PFSK-1 (cell line): Measurements from ENCODE around the gene DHRSX.

Experiments used
- FOXP2 ChIP-seq: optimal IDR thresholded peaks from 2 replicates; pipeline ENCODE3; 2011; ENCODE audit warnings: borderline replicate concordance, control low read depth, inconsistent platforms; ENCODE audit not compliant: insufficient read depth; ENCODE audit errors: extremely low read length, extremely low read depth
- POLR2AphosphoS5 ChIP-seq: IDR thresholded peaks from 2 replicates; pipeline ENCODE4 v1.6.1; 2012; ENCODE audit warnings: low read depth, mild to moderate bottlenecking, control low read depth, low read length, moderate library complexity
- SIN3A ChIP-seq: IDR thresholded peaks from 2 replicates; pipeline ENCODE4 v1.6.1; 2012; ENCODE audit warnings: mild to moderate bottlenecking, low read length, moderate library complexity, borderline replicate concordance; ENCODE audit not compliant: insufficient read depth
- TAF1 ChIP-seq: IDR thresholded peaks from 2 replicates; pipeline ENCODE4 v1.6.1; 2012; ENCODE audit warnings: low read length, control low read depth, borderline replicate concordance; ENCODE audit not compliant: insufficient read depth
- TF ChIP-seq, protein P1 (sequence below), 2 experiments: IDR thresholded peaks; 2 replicates each; pipeline versions ENCODE4 v1.6.1 to v1.8.0; 2011 to 2012; ENCODE audit warnings: low read depth in 2 of 2, low read length in 2 of 2, control low read depth in 1 of 2, inconsistent platforms in 1 of 2, mild to moderate bottlenecking in 1 of 2, moderate library complexity in 1 of 2; ENCODE audit not compliant: insufficient read depth in 1 of 2

DHRSX gene

DNA sequence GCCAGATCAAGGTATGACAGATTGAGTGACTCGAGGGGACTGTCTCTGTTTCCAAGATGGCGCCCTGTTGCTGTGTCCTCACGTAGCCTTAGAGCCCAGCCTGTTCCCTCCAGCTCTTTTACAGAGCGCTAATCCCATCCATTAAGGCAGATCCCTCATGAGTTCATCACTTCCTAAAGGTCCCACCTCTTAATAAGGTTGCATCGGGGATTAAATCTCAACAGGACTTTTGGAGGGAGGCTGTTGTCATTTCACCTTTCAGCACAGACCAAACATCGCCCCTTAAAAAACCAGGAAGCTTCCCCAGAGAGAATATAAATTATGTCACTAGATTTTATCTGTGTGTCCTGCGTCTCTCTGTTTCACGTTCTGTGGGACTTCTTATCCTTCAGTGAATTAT lies 32.6 kb upstream of the DHRSX start:
- TF ChIP-seq, protein P1, sequence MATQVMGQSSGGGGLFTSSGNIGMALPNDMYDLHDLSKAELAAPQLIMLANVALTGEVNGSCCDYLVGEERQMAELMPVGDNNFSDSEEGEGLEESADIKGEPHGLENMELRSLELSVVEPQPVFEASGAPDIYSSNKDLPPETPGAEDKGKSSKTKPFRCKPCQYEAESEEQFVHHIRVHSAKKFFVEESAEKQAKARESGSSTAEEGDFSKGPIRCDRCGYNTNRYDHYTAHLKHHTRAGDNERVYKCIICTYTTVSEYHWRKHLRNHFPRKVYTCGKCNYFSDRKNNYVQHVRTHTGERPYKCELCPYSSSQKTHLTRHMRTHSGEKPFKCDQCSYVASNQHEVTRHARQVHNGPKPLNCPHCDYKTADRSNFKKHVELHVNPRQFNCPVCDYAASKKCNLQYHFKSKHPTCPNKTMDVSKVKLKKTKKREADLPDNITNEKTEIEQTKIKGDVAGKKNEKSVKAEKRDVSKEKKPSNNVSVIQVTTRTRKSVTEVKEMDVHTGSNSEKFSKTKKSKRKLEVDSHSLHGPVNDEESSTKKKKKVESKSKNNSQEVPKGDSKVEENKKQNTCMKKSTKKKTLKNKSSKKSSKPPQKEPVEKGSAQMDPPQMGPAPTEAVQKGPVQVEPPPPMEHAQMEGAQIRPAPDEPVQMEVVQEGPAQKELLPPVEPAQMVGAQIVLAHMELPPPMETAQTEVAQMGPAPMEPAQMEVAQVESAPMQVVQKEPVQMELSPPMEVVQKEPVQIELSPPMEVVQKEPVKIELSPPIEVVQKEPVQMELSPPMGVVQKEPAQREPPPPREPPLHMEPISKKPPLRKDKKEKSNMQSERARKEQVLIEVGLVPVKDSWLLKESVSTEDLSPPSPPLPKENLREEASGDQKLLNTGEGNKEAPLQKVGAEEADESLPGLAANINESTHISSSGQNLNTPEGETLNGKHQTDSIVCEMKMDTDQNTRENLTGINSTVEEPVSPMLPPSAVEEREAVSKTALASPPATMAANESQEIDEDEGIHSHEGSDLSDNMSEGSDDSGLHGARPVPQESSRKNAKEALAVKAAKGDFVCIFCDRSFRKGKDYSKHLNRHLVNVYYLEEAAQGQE (IDR thresholded peaks at IDR 0.05; ENCODE audit: insufficient read depth in 1 of 2, low read depth in 2 of 2, low read length in 2 of 2) = no peak
- no peak for TF ChIP-seq SIN3A
- no peak for TF ChIP-seq FOXP2

DNA sequence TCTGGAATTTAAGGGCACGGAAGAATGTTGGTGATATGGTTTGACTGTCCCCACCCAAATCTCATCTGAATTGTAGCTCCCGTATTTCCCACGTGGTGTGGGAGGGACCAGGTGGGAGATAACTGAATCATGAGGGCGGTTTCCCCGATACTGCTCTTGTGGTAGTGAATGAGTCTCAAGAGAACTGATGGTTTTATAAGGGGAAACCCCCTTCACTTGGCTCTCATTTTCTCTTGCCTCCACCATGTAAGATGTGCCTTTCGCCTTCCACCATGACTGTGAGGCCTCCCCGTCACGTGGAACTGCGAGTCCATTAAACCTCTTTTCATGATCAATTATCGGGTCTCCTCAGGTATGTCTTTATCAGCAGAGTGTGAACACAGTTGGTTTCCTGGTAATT lies 25.6 kb upstream of the DHRSX start:
- TF ChIP-seq FOXP2 = no peak
- no peak for TF ChIP-seq POLR2AphosphoS5
- TF ChIP-seq SIN3A = no peak
- no peak for TF ChIP-seq TAF1
- TF ChIP-seq, protein P1 (IDR thresholded peaks at IDR 0.05; ENCODE audit: insufficient read depth in 1 of 2, low read depth in 2 of 2, low read length in 2 of 2) = no peak

DNA sequence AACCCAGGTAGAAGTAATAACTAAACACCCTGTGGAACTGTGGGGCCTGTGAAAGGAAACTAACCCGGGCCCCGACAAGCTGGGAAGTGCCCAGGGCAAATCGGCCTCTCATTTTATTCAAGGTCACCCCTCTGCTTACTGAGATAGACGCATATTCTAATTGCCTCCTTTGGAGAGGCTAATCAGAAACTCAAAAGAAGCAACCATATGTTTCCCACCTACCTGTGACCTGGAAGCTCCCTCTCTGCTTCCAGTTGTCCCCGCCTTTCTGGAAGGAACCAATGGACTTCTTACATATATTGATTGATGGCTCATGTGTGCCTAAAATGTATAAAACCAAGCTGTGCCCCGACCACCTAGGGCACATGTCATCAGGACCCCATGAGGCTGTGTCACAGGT lies 23.1 kb upstream of the DHRSX start:
- TF ChIP-seq TAF1 = no peak
- TF ChIP-seq SIN3A = no peak
- TF ChIP-seq, protein P1 (IDR thresholded peaks at IDR 0.05; ENCODE audit: insufficient read depth in 1 of 2, low read depth in 2 of 2, low read length in 2 of 2) = no peak
- no peak for TF ChIP-seq FOXP2
- no peak for TF ChIP-seq POLR2AphosphoS5

DNA sequence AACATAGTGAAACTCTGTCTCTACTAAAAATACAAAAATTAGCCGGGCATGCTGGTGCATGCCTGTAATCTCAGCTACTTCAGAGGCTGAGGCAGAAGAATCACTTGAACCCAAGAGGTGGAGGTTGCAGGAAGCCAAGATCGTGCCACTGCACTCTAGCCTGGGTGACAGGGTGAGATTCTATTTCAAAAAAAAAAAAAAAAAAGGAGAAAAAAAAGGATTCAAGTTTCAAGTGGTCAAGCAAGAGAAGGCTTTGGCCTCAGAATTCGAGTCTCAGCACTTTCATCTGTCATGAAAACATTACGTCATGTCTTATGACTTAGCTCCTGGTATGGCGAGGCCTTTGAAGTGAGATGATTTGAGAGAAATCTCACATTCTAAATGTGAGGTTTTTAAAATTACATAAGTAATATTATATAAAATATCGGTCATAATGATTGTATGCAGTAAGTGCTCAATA lies 21.2 kb upstream of the DHRSX start:
- TF ChIP-seq SIN3A = no peak
- no peak for TF ChIP-seq POLR2AphosphoS5
- TF ChIP-seq, protein P1 (IDR thresholded peaks at IDR 0.05; ENCODE audit: insufficient read depth in 1 of 2, low read depth in 2 of 2, low read length in 2 of 2) = no peak
- no peak for TF ChIP-seq TAF1
- TF ChIP-seq FOXP2 = no peak

DNA sequence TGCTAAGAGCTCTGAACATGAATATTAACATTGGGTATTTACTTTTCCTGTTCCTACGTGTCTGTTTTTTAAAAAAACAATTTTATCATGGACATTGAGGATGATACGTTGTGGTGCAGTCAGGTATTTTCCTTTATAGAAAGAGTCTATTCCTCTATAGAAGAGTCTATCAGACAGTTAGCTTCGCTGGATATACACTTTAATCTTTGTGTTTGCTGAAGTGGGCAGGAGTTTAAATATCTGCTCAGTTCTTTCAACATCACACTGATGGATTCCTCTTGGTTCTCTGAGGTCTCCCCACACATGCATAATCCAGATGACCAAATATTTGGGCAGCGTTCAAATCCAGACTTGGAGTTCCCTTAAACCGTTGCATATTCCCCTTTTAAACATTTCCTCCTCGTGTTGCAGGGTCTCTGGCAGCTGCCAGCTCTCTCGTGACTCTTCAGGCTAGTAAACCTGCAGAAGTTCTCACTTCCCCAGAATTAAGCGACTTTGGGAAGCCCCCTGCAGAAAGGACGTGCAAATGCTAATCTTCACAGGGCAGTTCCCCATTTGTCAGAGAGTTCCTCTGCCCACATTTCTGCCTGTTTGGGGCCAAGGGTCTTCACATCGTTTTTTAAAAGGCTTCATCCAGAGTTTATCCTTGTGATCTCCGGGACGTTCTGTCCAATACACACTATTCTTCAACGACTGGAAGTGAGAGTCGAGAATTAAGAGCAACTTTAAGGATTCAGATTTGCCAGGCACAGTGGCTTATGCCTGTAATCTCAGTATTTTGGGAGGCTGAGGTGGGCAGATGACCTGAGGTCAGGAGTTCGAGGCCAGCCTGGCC lies 20.5 kb upstream of the DHRSX start:
- TF ChIP-seq POLR2AphosphoS5 (no peak), FOXP2 (no peak), TAF1 (no peak), SIN3A (no peak)
- TF ChIP-seq, protein P1 (IDR thresholded peaks at IDR 0.05; ENCODE audit: insufficient read depth in 1 of 2, low read depth in 2 of 2, low read length in 2 of 2) = no peak
